GM13977 (cell line): Measurements from ENCODE around the gene FOXN3.

Experiments
- DNase-seq: peaks from one replicate; pipeline ENCODE4 v3.0.0; 2012; ENCODE audit warnings: low spot score
- CTCF ChIP-seq: IDR thresholded peaks from 2 replicates; pipeline ENCODE4 v1.5.1; 2012; ENCODE audit warnings: mild to moderate bottlenecking, control low read depth; ENCODE audit not compliant: insufficient read depth; ENCODE audit errors: extremely low read depth, missing control alignments
- in situ Hi-C: fragments of 300-500 bp; cut with MboI; formaldehyde crosslinking; loops from one replicate; pipeline ENCODE4 v1.12.0; 2022; ENCODE audit warnings: low sequenced_read_pairs, low pct_unique_long_range_greater_than_20kb, mixed read lengths, inconsistent platforms; ENCODE audit not compliant: unreplicated experiment

FOXN3 gene

GRCh38 chr14:89182326-89182725 is 234.7 kb downstream of the FOXN3 start:
- TF ChIP-seq CTCF = no peak
- DNase-seq = no peak
- in situ Hi-C loops = loop anchor here (25.0 kb wide), 1 partner anchor 730 kb away; no protein-coding TSS in a partner anchor

DNA sequence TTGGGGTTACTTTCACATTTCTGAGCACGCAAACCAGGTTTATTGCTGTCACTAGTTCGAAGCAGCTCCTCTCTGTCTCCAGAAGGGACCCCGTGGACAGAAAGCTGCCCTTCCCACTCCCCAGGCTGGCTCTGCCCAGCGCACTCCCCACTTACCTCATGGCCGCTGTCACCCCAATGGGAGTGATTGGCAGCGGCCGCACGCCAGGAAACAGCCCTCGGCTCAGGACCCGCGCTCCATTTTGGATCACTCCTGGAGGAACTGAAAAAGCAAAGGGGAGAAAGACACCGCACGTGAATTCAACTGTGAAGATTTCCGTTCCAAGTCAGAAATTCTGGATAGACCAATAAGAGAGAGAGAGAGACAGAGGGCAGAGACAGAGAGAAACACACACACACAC is 236.5 kb downstream of the FOXN3 start:
- no peak for TF ChIP-seq CTCF
- in situ Hi-C loops = loop anchor here (25.0 kb wide), 1 partner anchor 732 kb away; no protein-coding TSS in a partner anchor

GRCh38 chr14:89179891-89180404 is 237.1 kb downstream of the FOXN3 start:
- in situ Hi-C loops = loop anchor here (25.0 kb wide), 1 partner anchor 732 kb away; no protein-coding TSS in a partner anchor
- DNase-seq = no peak
- TF ChIP-seq CTCF = no peak

More for the DNA sequence above, 236.5 kb downstream of the FOXN3 start:
- DNase-seq = no peak

DNA sequence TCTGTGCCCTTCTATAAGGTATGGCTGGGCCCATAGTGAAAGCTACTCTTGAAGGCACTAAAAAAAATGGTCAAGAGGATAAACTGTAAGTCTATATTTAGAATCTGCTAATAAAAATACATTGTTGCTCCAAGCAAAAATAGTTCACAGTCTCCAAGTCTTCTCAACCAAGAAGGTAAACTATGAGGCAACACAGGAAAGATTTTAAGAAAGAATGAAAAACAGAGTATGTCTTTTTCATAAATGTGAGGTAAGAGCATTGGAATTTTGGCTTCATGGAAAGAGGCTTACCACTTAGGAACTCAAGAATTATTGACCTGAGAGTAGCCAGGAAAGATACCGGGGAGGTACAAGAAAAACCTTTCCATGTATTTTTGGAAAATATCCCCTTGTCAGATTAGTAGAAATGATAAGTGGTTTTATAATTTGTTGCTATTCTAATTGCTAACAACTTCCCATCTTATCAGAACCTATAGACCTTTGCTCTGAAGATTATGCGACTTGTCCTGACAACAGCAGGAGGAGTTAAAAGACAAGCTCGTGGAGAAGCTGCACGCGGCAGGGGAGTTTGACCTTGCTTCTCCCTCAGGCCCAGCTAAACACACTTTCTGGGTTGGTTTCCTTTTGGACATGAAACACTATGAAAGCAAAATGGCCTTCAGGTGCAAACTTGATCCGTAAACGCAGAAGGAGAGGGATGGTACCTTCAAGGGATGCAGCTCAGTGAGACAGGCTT is 238.1 kb downstream of the FOXN3 start:
- no peak for TF ChIP-seq CTCF
- DNase-seq = no peak
- in situ Hi-C loops = loop anchor here (25.0 kb wide), 1 partner anchor 733 kb away; no protein-coding TSS in a partner anchor

- in situ Hi-C loops = loop anchor here (25.0 kb wide), 1 partner anchor 734 kb away; no protein-coding TSS in a partner anchor
- no peak for TF ChIP-seq CTCF
- DNase-seq = no peak
Measured at GRCh38 chr14:89178376-89178775, 238.7 kb downstream of the FOXN3 start.

- in situ Hi-C loops = loop anchor here (25.0 kb wide), 1 partner anchor 736 kb away; no protein-coding TSS in a partner anchor
- no peak for TF ChIP-seq CTCF
- DNase-seq = no peak
Measured at GRCh38 chr14:89175881-89176799, 240.9 kb downstream of the FOXN3 start.
